ENCODE data around the gene GNAS-AS1. TPM values are rescaled to one million over a fixed set of nuclear protein-coding genes. Genes with fewer than 3 reads are reported as not detected.

The GNAS-AS1 gene
- polyA plus RNA-seq, 1 donor from 2014 or later: not detected

DNA sequence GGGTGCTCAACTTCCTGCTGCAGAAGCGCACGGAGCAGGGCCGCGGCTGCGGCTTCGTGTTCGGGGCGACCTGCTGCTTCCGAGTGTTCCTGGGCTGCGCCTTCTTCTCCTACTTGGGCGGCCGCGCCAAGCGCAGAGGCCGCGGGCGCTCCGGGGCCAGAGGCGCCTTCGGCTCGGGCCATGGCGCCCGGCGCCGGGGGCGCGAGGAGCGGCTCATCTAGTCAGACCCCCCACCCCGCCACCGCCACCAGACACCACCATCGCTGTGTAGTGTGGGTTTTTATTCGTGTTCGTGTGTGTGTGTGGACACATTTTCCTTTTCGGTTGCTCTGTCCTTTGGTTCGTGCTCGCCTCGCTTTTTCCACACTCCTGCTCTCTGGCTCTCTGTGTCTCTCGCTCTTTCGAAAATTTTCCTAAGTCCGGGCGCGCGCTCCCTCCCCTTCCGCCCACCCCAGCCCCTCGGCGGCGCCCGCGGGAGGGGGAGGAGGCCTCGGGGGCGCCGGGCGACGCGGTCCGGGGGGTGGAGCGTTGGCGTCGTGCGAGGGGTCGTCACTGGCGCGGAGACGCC is 39.9 kb upstream of the GNAS-AS1 start:
- Mint-ChIP-seq H3K4me1 (peaks cover 36 to 44% (median 44%) of the 10 kb centered on the region in 3 donors), H3K36me3 (peaks cover 3% of the 10 kb centered on the region)

DNA sequence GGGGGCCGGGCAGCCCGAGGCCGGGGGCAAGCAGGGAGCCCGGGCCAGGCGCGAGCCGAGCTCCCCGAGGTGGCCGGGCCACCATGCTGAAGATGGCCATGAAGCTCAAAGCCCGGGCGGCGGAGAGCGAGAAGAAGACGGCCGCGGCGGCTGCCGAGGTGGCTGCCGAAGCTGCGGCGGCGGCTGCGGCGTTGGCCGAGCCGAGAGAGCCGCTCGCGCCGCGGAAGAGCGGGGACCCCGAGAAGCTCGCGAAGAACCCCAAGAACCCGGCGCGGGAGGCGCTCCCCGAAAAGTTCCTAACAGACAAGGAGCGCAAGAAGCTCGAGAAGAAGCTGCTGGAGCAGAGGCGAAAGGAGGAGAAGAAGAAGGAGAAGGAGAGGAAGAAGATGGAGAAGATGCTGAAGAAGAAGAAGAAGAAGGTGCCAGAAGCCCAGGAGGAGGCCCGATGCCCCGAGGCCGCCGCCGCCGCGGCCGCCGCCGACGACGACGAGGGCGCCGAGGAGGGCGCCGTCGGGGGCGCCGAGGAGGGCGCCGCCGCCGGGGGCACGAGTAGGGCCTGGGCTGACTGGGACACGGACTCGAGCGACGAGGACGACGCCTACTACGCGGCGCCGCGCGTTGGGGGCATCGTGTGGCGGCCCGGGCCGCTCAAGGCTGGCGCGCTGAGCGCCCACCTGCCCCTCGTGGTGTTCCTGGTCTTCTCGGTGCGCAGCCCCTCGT is 39.3 kb upstream of the GNAS-AS1 start:
- Mint-ChIP-seq H3K27ac (peak overlapping the region; percentile 86 to 97 (median 94)), H3K9me3 (no peaks in the 10 kb centered on the region), H3K27me3 (no peaks in the 10 kb centered on the region), H3K36me3 (peaks cover 3% of the 10 kb centered on the region), H3K4me3 (peak overlapping the region; percentile 94 to 96 (median 95)), H3K4me1 (peaks cover 30 to 38% (median 37%) of the 10 kb centered on the region in 3 donors)

More for the DNA sequence above, 39.9 kb upstream of the GNAS-AS1 start:
- Mint-ChIP-seq H3K4me3 (peak overlapping the region; percentile 94 to 96 (median 95)), H3K27ac (peak overlapping the region; percentile 86 to 97 (median 94)), H3K9me3 (no peaks in the 10 kb centered on the region), H3K27me3 (no peaks in the 10 kb centered on the region)

DNA sequence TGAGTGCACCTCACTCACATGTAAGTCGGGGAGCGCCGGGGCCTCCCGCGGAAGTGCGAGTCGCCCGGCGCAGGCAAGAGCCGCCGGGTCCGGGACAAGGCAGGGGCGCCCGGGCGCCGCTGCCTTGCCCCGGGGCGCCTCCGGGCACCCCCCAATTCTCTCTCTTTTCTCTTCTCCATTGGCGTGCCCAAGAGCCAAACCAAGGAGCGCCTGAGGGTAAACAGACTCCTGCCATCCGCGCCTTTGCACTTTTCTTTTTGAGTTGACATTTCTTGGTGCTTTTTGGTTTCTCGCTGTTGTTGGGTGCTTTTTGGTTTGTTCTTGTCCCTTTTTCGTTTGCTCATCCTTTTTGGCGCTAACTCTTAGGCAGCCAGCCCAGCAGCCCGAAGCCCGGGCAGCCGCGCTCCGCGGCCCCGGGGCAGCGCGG is 38.6 kb upstream of the GNAS-AS1 start:
- H3K27ac Mint-ChIP-seq: peak overlapping the region in 2 of 3 donors; percentile 91 to 94
- H3K4me3 Mint-ChIP-seq: peak overlapping the region; percentile 74 to 94 (median 89)
- peaks cover 24 to 32% (median 31%) of the 10 kb centered on the region in 3 donors for H3K4me1 Mint-ChIP-seq
- H3K27me3 Mint-ChIP-seq: no peaks in the 10 kb centered on the region
- no peaks in the 10 kb centered on the region for H3K9me3 Mint-ChIP-seq
- peaks cover 3% of the 10 kb centered on the region for H3K36me3 Mint-ChIP-seq

DNA sequence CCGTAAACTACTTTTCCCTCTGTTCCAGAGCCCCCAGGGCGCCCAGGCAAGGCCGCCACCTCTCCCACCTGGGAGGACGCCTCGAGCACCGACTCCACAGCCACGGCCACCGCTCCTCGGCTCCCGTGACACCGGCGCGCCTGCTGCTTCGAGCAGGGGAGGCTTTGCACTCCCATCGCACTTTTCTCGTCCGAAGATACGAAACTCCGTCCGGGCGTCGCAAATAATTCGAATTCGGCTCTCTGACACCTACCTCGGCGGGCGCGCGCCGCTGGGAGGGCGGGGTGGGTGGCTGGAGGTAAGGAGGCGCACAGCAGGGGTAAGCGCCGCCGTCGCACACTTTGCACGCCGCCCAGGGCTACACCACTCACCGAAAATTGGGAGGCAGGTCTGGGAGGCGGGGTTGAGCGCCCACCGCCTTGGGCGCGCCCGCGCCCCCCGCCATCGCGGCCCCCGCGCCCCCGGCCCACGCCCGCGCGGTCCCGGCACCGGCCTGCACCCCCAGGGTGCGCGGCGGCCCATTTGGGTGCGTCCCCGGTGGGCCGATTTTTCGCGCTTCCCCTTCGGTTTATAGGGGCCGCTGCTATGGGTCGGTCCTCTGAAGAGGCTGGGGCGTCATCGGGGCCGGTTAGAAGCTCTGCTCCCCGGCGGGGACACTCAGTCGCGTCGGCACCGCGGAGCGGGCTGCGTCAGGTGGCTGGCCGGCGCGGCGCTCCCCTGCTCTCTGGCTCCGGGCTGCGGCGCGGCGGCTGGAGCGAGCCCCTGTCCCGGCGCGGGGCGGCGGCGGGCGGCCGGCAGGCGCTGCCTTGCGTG is 38.0 kb upstream of the GNAS-AS1 start:
- Mint-ChIP-seq H3K36me3 (peaks cover 3% of the 10 kb centered on the region), H3K4me3 (peak overlapping the region; percentile 81 to 94 (median 88)), H3K9me3 (no peaks in the 10 kb centered on the region), H3K27me3 (no peaks in the 10 kb centered on the region), H3K27ac (peak overlapping the region; percentile 86 to 94 (median 93)), H3K4me1 (peaks cover 17 to 25% (median 25%) of the 10 kb centered on the region in 3 donors)

GRCh38 chr20:58888103-58888502 is 37.4 kb upstream of the GNAS-AS1 start:
- Mint-ChIP-seq H3K36me3 (peaks cover 3% of the 10 kb centered on the region), H3K9me3 (no peaks in the 10 kb centered on the region), H3K27ac (peak overlapping the region; percentile 86 to 94 (median 93)), H3K4me3 (peak overlapping the region; percentile 81 to 94 (median 88)), H3K27me3 (no peaks in the 10 kb centered on the region), H3K4me1 (peaks cover 13 to 20% (median 19%) of the 10 kb centered on the region in 3 donors)

DNA sequence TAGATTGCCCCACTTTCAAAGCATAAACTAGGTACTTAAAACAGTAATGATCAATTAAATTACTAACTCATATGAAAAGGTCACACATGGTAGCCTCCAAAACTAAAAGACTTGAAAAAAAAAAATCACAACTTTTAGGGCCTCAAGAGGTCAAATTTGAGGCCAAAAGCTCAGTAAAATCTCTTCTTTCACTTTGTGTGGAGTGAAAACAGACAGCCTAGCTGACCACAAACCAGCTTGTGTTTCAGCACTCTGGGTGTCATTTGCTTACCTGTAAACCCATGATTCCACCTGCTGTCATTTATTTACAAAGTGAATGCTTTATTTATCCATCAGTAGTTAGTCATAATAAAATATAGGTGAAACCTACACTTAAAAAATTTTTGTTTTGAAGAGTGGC is 35.8 kb upstream of the GNAS-AS1 start:
- Mint-ChIP-seq H3K4me3 (peak overlapping the region in 1 of 4 donors; percentile 94), H3K9me3 (no peaks in the 10 kb centered on the region), H3K36me3 (peaks cover 3% of the 10 kb centered on the region), H3K27me3 (no peaks in the 10 kb centered on the region), H3K4me1 (peaks cover 11 to 15% (median 12%) of the 10 kb centered on the region in 3 donors), H3K27ac (peak overlapping the region in 1 of 3 donors; percentile 94)

- Mint-ChIP-seq H3K4me1 (peaks cover 11 to 15% (median 12%) of the 10 kb centered on the region in 3 donors), H3K27me3 (peaks cover 2% of the 10 kb centered on the region), H3K36me3 (peaks cover 3% of the 10 kb centered on the region), H3K9me3 (no peaks in the 10 kb centered on the region), H3K27ac (no peak overlapping the region), H3K4me3 (no peak overlapping the region)
These were observed 34.3 kb upstream of the GNAS-AS1 start for GRCh38 chr20:58884966-58885365.

DNA sequence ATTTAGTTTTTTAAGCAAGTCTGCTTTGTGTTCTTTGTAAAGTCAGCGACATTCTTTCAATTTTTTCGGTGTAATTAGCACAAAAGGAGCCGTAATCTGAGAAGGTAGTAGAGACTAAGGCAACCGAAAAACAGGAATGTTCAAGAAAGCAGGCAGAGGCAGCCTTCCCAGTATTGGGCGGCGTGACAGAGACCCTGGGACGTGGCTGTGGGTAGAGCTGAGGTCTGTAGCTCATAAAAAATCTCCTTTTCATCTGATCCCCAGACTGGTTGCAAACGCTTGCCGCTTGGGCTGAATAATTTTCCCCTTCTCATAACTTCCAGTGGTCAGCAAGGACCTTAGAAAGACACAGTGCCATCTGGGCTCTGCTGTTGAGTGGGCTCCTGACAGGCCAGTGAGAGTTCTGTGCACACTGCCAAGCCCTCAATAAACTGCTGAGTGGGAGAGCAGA is 32.6 kb upstream of the GNAS-AS1 start:
- Mint-ChIP-seq H3K36me3 (peaks cover 3% of the 10 kb centered on the region), H3K9me3 (no peaks in the 10 kb centered on the region), H3K27me3 (peaks cover 2% of the 10 kb centered on the region), H3K27ac (no peak overlapping the region), H3K4me3 (peak overlapping the region in 1 of 4 donors; percentile 40), H3K4me1 (peaks cover 11 to 15% (median 12%) of the 10 kb centered on the region in 3 donors)

DNA sequence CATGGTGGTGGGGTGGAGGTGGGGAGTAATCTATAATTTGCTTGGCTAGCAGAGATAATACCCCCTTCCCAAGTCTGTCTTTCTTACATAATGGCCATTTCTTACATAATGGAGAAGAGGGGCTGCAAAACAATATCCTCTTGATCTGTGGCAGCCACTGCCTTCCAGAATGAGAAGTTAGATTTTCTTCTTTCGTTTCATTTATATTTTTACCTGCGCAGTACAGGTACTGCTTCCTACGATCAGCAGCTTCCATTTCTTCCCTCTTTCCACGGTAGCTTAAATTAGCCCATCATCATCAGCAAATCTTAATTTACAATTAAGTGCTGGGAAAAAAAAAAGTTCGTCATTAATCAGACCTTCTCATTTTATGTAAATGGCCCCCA is 32.0 kb upstream of the GNAS-AS1 start:
- Mint-ChIP-seq H3K4me3 (no peak overlapping the region), H3K27me3 (peaks cover 2% of the 10 kb centered on the region), H3K36me3 (peaks cover 3% of the 10 kb centered on the region), H3K4me1 (peaks cover 10 to 11% (median 11%) of the 10 kb centered on the region in 3 donors), H3K27ac (no peak overlapping the region), H3K9me3 (no peaks in the 10 kb centered on the region)

- peaks cover 2% of the 10 kb centered on the region for H3K27me3 Mint-ChIP-seq
- no peak overlapping the region for H3K4me3 Mint-ChIP-seq
- H3K27ac Mint-ChIP-seq: peak overlapping the region in 1 of 3 donors; percentile 53
- peaks cover 0 to 2% (median 2%) of the 10 kb centered on the region in 3 donors for H3K4me1 Mint-ChIP-seq
- H3K9me3 Mint-ChIP-seq: no peaks in the 10 kb centered on the region
- H3K36me3 Mint-ChIP-seq: peaks cover 3% of the 10 kb centered on the region
These were observed 30.5 kb upstream of the GNAS-AS1 start for GRCh38 chr20:58880994-58881752.

DNA sequence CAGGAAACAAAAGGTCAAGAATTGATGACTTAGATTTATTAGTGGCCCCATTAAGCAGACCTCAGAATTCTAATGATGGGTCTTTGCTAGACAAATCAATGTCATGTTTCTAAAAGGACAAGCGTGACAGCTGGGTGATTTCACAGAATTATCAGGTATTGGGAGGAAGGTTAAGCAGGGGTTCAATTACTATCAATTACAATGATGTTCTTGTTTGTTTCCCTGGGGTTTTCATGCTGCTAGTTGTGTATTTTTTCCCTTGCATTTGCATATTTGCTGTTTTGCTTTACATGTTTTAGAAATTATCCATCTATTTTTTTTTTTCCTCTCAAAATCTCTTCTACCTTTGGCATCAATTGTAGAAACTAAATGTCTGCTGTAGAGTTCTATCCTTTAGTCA is 29.7 kb upstream of the GNAS-AS1 start:
- Mint-ChIP-seq H3K36me3 (peaks cover 2% of the 10 kb centered on the region), H3K9me3 (no peaks in the 10 kb centered on the region), H3K4me3 (no peak overlapping the region), H3K27ac (no peak overlapping the region), H3K4me1 (no peaks in the 10 kb centered on the region), H3K27me3 (peaks cover 2% of the 10 kb centered on the region)

DNA sequence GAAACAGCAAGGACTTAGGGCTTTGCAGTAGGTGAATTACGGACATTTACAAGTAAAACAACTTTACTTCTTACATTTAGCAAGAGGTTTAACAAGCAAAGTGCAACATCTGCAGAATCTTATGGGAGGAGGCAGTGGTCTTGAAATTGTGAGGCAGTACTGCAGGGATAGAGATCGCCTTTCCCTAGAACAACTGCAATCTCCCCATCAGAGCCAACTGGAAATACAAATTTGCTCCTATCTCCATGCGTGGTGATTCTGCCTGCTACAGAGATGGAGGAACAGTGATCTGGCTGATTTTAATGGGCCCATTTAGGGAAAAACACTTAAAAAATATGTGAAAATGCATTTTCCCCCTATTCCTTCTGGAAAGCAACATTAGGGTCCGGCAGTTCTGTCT is 27.7 kb upstream of the GNAS-AS1 start:
- H3K27me3 Mint-ChIP-seq: peaks cover 2% of the 10 kb centered on the region
- H3K27ac Mint-ChIP-seq: peak overlapping the region in 1 of 3 donors; percentile 85
- peaks cover 0 to 1% (median 0%) of the 10 kb centered on the region in 3 donors for H3K4me1 Mint-ChIP-seq
- peaks cover 2% of the 10 kb centered on the region for H3K36me3 Mint-ChIP-seq
- H3K9me3 Mint-ChIP-seq: no peaks in the 10 kb centered on the region
- H3K4me3 Mint-ChIP-seq: no peak overlapping the region

DNA sequence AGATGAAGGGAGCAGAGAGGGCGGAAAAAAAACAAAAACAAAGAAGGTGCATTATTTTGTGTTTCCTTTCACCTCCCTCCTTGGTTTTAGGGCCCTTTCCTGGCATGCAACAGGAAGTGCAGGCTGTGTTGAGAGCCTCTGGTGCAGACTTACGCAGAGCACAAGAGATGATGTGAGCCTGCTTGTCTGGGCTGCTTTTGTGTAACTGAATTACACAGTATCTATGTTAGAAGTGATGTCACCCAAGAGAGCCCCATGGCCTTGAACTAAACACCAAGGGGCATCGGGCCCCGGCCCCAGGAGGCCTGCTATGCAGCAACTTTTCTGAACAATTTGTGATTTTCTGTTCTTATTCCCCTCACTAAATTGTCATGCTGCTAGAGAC is 27.3 kb upstream of the GNAS-AS1 start:
- Mint-ChIP-seq H3K4me3 (no peak overlapping the region), H3K9me3 (no peaks in the 10 kb centered on the region), H3K27me3 (peaks cover 2% of the 10 kb centered on the region), H3K36me3 (peaks cover 2% of the 10 kb centered on the region), H3K4me1 (peaks cover 0 to 1% (median 0%) of the 10 kb centered on the region in 3 donors), H3K27ac (peak overlapping the region in 1 of 3 donors; percentile 85)

All from IgD-negative memory B cell (primary cell).